GM12892 (cell line): ENCODE results near the gene SLC24A3.

Source experiments
- POLR2A ChIP-seq: IDR thresholded peaks from 2 replicates; pipeline ENCODE4 v1.6.1; 2011; ENCODE audit warnings: low read depth, low read length, control low read depth
- POLR2AphosphoS5 ChIP-seq: IDR thresholded peaks from 2 replicates; pipeline ENCODE4 v1.6.1; 2011; ENCODE audit warnings: low read depth, low read length, control low read depth

DNA sequence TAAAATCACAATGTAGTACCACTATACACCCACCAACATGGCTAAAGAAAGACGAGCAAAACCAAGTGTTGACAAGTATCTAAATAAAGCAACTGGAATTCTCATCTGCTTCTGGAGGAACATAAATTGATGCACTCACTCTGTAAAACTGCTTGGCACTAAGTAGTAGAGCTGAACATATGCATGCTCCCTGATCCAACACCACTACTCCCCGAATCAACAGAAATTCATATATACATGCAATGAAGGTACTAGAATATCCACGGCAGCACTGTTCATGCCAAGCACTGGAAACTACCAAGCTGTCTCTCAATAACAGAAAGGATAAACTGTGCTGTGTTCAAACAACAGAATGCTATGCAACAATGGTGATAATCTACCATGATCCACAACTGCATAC is 326.1 kb downstream of the SLC24A3 start:
- no peak for TF ChIP-seq POLR2A
- TF ChIP-seq POLR2AphosphoS5: no peak
